OCI-M1 (cell line): Measurements from ENCODE around the gene PCYOX1L.

Experiments used
- DNase-seq: peaks from one replicate; lab custom pipeline; 2025; lab: John Stamatoyannopoulos, UW

The PCYOX1L gene

DNA sequence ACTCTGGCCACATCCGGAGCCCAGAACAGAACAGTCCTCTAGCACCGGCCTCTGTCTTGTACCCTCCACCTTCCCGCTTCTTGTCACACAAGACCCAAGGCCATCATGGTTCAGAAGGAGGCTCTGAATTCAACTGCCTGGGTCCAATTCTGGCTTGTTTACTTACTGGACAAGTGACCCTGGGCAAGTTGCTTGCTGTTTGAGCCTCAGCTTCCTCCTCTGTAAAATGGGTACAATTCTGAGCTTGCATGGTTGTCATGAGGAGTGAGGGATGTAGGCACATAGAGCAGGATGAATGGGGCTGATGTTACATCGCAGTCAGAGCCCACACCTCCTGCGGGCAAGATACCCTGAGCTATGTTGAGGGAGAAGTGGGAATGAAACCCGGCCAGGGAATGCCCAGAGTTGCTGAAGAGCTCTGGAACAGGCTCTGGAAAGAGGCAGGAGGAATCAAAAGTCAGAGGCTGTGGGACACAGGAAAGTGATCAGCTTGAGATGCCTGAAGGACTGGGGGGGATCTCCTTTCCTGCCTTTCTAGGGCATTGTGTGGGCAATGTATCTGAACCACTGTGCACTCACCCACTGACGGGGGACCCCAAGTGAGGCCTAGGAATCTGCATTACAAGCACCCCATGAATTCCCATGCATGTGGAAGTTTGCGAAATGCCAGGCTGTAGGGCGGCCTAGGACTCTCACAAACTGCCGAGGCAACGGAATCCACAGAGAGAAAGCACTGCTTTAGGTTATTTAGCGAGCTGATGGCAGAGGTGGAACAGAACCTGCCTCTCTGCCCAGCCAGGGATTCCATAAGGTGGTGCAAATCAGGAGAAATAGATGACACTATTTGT is 50.6 kb downstream of the PCYOX1L start:
- no peak for DNase-seq

DNA sequence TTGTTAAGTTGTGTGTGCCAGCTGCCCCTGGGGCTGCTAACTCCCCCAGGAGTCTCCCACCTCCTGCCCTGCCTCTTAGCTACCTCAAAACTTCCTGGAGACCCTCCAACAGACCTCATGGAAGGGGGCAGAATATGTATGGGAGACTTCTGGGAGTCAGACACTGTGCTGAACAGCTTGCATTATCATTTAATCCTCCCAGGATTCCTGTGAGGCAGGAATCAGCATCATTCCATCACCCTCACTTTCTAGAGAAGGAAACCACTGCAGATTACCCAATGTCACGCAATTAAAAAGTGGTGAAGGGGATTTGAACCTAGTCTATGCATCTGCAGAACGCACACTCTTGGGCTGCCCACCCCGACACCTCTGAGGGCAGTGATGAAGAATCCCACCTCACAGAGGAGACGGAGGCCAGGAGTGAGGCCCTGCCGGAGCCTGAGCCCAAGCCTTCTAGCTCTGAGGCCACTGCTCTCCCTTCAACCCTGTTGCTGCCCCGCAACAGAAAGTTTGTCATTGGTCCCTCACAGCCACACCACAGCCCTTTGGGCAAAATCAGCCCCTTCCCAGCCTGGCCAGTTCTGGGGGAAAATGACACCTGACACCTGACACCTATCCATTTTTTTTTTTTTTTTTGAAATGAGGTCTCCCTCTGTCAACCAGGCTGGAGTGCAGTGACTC is 51.6 kb downstream of the PCYOX1L start:
- no peak for DNase-seq

- no peak for DNase-seq
These were observed 52.2 kb downstream of the PCYOX1L start for GRCh38 chr5:149410071-149410470.

- no peak for DNase-seq
These were observed 53.0 kb downstream of the PCYOX1L start for GRCh38 chr5:149410721-149411432.

DNA sequence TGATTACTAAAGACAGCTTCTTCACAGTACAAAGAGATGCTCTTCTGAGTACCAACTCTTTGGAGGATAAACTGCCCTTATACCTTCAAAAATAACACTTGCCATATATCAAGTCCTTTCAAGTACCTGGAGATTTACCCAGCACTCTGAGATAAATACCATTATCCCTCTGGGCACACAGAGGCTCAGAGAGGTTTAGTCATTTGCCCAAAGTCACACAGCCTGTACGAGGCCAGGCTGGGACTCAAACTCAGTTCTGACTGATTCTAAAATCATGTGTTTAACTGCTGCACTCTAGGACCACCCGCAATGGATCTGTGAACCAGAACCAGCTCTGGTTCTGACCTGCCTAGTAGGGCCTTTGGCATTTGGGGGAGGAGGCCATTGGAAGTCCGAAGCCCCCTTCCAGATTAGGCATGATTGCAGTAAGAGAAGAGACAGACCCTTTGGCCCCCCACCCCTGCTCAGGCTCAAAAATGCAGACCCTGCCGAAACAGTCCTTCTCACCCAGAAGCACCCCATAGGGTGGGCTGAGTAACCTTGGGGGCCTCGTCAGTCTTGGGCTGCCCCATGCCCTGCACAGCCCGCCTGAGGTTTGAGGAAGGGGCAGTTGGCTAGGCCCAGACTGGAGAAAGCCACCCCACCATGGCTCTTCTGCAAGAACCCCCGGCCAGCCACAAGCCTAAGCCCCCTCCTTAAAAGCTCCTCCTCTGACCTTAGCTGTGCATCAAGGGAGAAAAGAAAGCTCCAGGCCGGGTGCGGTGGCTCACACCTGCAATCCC is 54.1 kb downstream of the PCYOX1L start:
- no peak for DNase-seq

GRCh38 chr5:149412783-149413476 is 55.1 kb downstream of the PCYOX1L start:
- no peak for DNase-seq

GRCh38 chr5:149413477-149414210 is 55.8 kb downstream of the PCYOX1L start:
- no peak for DNase-seq

DNA sequence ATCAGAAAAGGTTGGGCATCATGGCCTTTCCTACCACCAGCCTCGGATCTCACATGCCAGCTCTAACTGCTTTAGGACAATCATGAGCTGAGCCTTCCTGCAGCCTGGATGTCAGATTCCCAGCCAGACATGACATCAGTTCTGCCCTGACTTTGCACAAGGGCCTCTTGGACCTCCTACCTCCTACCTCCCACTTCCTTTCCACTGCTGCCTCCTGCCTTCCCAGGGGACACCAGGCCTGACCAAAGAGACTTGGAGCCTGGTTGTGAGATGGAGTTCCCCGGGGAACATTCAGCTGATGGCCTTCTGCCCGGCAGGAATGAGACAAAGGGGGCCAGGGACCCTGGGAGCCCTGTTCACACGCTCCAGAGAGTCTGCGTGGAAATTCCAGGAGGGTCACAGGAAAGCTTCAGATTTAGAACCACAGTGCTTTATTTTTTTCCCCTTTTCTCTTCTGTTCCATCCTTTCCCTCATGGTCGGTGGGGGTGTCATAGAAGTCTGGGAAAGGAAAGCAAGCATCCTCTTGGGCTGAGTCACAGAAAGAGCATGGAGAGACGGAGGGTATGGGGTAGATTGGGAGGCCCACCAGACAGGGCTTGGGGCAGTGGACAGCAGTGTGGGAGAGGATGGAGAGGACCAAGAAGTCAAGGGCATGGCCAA is 56.7 kb downstream of the PCYOX1L start:
- DNase-seq = no peak

- no peak for DNase-seq
These were observed 57.5 kb downstream of the PCYOX1L start for GRCh38 chr5:149415066-149415967.

- no peak for DNase-seq
These were observed 59.3 kb downstream of the PCYOX1L start for GRCh38 chr5:149416987-149417710.

DNA sequence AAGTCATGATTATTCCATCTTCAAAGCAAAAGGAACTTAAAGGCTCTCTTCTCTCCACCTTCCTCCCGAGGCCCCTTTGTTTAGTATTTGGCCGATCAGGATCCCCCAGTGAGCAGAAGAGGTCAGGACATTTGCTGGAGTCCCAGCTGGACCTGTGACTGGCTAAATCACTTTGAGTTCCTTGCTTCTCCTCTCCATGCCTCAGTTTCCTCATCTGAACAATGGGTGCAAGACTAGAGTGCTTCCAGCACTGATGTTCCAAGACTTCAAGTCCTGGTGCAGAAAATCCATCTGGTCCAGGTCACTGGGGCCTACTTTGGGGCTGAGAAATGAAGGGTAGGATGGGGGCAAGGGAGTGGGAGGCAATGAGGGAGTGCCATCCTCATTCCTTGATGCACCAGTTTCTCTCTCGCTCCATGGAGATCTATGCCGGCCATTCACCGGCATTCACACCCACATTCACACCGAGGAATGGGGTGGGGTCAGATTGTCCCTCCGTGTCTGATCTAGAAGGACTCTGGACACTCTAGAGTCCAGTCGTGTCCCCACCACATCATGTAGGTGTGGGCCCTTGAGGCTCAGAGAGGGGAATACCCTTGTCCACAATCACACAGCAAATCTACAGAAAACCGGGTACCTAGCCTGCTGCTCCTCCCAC is 60.0 kb downstream of the PCYOX1L start:
- DNase-seq = no peak

GRCh38 chr5:149418910-149419531 is 61.2 kb downstream of the PCYOX1L start:
- peak; percentile 19 for DNase-seq
